H1 (cell line): Measurements from ENCODE around the gene CHST11. TPM values are rescaled to one million over a fixed set of nuclear protein-coding genes. Genes with fewer than 3 reads are reported as not detected.

Source experiments
- BCL11A ChIP-seq, 2 experiments: IDR thresholded peaks; one replicate each; pipeline ENCODE4 v1.6.1; 2011; ENCODE audit warnings: low read depth in 2 of 2, low read length in 2 of 2, mild to moderate bottlenecking in 2 of 2
- CHD1 ChIP-seq: IDR thresholded peaks from 2 replicates; pipeline ENCODE4 v1.6.1; 2012; ENCODE audit warnings: low read depth, low read length, improper control_type of control experiment
- CHD7 ChIP-seq: fragments of 300-600 bp; sonication (generic); IDR thresholded peaks from 2 replicates; pipeline ENCODE4 v1.7.1; 2012; ENCODE audit warnings: low read length, moderate library complexity, mild to moderate bottlenecking, inconsistent platforms; ENCODE audit not compliant: insufficient replicate concordance
- CREB1 ChIP-seq: IDR thresholded peaks from 2 replicates; pipeline ENCODE4 v1.6.1; 2012; ENCODE audit warnings: inconsistent platforms
- KDM1A ChIP-seq: fragments of 200-600, 300-600 bp; sonication (generic); IDR thresholded peaks from 2 replicates; pipeline ENCODE4 v1.7.1; 2016; ENCODE audit warnings: mild to moderate bottlenecking, low read length, borderline replicate concordance
- KDM5A ChIP-seq: fragments of 200-600 bp; IDR thresholded peaks from 2 replicates; pipeline ENCODE4 v1.7.1; 2012; ENCODE audit warnings: mild to moderate bottlenecking, low read length, inconsistent platforms, mixed read lengths
- RNF2 ChIP-seq: fragments of 200-900, 300-1000 bp; sonication (generic); IDR thresholded peaks from 2 replicates; pipeline ENCODE4 v1.7.1; 2016; ENCODE audit warnings: borderline replicate concordance, low read depth, mild to moderate bottlenecking, antibody characterized with exemption, low read length; ENCODE audit not compliant: poor library complexity, severe bottlenecking; ENCODE audit errors: missing control alignments
- SUZ12 ChIP-seq: fragments of 200-600 bp; sonication (generic); IDR thresholded peaks from 2 replicates; pipeline ENCODE4 v1.6.1; 2012; ENCODE audit warnings: mild to moderate bottlenecking, inconsistent platforms, low read length, moderate library complexity, mixed read lengths
- TBP ChIP-seq: IDR thresholded peaks from 2 replicates; pipeline ENCODE4 v1.6.1; 2011; ENCODE audit warnings: low read depth, low read length, improper control_type of control experiment
- polyA plus RNA-seq, 7 experiments: library from polyadenylated mRNA; depleted of rRNA in 3 of 7; stranded (reverse) in 5 of 7; unstranded in 2 of 7; fragments of >200 nt in 5 of 7; fragments of 200-250 nt in 2 of 7; gene quantifications; 1 replicate in 5 of 7; 2 replicates in 1 of 7; 4 replicates in 1 of 7; pipeline versions ENCODE4 v1.2.1 to v1.2.3, GENCODE V29; 2011 to 2013; ENCODE audit warnings: missing spikeins in 2 of 7, mixed read lengths in 2 of 7
- total RNA-seq: library from RNA; stranded (reverse); fragmentation: NEBNext Ultra II Directional; extraction: Animal tissue kit (Norgen Biotek cat#: 25700); gene quantifications from 2 replicates; pipeline ENCODE4 v1.2.1, GENCODE V29; 2021
- TF ChIP-seq, protein P1 (sequence below): IDR thresholded peaks from 2 replicates; pipeline ENCODE4 v1.6.1; 2012; ENCODE audit warnings: low read length, inconsistent platforms

CHST11 gene
- total and polyA plus RNA-seq, 2 of the 8 experiments (the other 6 are each of a cell fraction or from before 2014, with no cell fraction given), result 14.4 to 20.8 TPM

- TF ChIP-seq CHD7 (no peak), RNF2 (no peak), BCL11A (IDR thresholded peaks at IDR 0.05; ENCODE audit: low read depth in 2 of 2, low read length in 2 of 2) (no peak), KDM5A (no peak), SUZ12 (no peak), TBP (no peak), KDM1A (no peak), CHD1 (no peak), CREB1 (no peak)
- TF ChIP-seq, protein P1, sequence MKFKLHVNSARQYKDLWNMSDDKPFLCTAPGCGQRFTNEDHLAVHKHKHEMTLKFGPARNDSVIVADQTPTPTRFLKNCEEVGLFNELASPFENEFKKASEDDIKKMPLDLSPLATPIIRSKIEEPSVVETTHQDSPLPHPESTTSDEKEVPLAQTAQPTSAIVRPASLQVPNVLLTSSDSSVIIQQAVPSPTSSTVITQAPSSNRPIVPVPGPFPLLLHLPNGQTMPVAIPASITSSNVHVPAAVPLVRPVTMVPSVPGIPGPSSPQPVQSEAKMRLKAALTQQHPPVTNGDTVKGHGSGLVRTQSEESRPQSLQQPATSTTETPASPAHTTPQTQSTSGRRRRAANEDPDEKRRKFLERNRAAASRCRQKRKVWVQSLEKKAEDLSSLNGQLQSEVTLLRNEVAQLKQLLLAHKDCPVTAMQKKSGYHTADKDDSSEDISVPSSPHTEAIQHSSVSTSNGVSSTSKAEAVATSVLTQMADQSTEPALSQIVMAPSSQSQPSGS, result no peak
Measured at GRCh38 chr12:104424955-104425354, 31.8 kb upstream of the CHST11 start (continued).
